Lower leg skin (tissue), 4 donors: ENCODE data around the gene SPOCK1. TPM values are rescaled to one million over a fixed set of nuclear protein-coding genes. Genes with fewer than 3 reads are reported as not detected.

Experiments used
- DNase-seq, 2 donors: peaks; one replicate each; pipeline ENCODE4 v3.0.0-alpha.2; 2019; ENCODE audit warnings: low spot score in 2 of 2
- H3K4me3 ChIP-seq: fragments of 200-600 bp; sonication (generic); 2 replicates; pipeline ENCODE4 v1.5.1; 2017; ENCODE audit warnings: mild to moderate bottlenecking, low read depth; ENCODE audit not compliant: poor library complexity, severe bottlenecking
- POLR2A ChIP-seq, 2 donors: fragments of 450-650 bp; IDR thresholded peaks; one replicate each; pipeline ENCODE4 v1.6.1; 2016 to 2017; ENCODE audit warnings: antibody characterized with exemption in 2 of 2, mild to moderate bottlenecking in 1 of 2, moderate library complexity in 1 of 2
- WGBS, 2 donors: methylation state at CpG; one replicate each; pipeline ENCODE4 v1.1.5; 2018; 5-methylcytosine and 5-hydroxymethylcytosine counted together
- intact Hi-C: fragments of 100-400 bp; cut with DNase I; formaldehyde crosslinking; loops from one replicate; pipeline ENCODE4 v1.15.0; 2023; ENCODE audit warnings: low total_unique reads
- total RNA-seq, 4 donors: library from RNA; depleted of rRNA; stranded (reverse); fragments of >200 nt; gene quantifications; one replicate each; pipeline ENCODE4 v1.1.0, GENCODE V29; 2016
- TF ChIP-seq, protein P1 (sequence below), 3 donors: fragments of 450-650 bp; IDR thresholded peaks; one replicate each; pipeline ENCODE4 v1.5.1; 2016; ENCODE audit warnings: antibody characterized with exemption in 3 of 3, mild to moderate bottlenecking in 3 of 3, moderate library complexity in 2 of 3

SPOCK1 gene
- total RNA-seq, 4 donors from 2014 or later, result 7.9 to 21.5 (median 11.7) TPM

DNA sequence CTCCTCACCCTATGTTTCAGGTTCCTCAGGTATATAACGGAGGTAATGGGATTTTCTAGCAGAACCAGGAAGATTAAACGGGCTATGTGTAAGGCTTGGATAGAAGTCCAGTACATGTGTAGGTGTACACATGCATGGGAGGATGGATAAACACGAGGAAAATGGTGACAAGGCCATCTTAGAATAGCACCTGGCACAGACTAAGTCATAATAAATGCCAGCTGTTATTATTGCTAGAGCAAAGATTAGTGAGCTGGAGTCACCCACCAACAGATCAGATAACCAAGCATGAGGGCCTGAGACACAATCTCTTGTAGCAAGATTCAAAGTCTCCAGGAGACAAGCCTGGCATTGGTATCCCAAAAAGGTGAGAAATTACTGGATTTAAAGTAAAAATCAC is 21.1 kb downstream of the SPOCK1 start:
- H3K4me3 ChIP-seq, result no peak overlapping the region
- intact Hi-C loops, result no loop called here
- WGBS, 2 donors, result 72 to 74% methylated on average over 3 of the region's 3 CpGs
- DNase-seq, result no peak
- TF ChIP-seq POLR2A (IDR thresholded peaks at IDR 0.05), result no peak
- TF ChIP-seq, protein P1, sequence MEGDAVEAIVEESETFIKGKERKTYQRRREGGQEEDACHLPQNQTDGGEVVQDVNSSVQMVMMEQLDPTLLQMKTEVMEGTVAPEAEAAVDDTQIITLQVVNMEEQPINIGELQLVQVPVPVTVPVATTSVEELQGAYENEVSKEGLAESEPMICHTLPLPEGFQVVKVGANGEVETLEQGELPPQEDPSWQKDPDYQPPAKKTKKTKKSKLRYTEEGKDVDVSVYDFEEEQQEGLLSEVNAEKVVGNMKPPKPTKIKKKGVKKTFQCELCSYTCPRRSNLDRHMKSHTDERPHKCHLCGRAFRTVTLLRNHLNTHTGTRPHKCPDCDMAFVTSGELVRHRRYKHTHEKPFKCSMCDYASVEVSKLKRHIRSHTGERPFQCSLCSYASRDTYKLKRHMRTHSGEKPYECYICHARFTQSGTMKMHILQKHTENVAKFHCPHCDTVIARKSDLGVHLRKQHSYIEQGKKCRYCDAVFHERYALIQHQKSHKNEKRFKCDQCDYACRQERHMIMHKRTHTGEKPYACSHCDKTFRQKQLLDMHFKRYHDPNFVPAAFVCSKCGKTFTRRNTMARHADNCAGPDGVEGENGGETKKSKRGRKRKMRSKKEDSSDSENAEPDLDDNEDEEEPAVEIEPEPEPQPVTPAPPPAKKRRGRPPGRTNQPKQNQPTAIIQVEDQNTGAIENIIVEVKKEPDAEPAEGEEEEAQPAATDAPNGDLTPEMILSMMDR (IDR thresholded peaks at IDR 0.05), result no peak

DNA sequence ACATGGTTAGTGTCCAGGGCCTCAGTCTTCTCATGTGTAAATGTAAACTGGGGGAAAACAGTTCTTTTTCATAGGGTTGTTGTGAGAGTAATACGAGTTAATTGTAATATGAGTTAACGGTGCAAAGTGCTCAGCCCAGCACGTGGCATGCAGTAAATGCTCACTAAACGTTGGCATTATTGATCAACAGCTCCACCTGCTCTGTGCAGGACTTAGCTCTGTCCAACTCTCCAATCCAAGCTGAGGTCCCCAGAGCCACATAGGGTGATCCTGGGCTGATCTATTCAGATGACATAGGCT is 28.3 kb downstream of the SPOCK1 start:
- no peak for TF ChIP-seq POLR2A (IDR thresholded peaks at IDR 0.05)
- TF ChIP-seq, protein P1 (IDR thresholded peaks at IDR 0.05), result no peak
- intact Hi-C loops, result no loop called here
- WGBS, 2 donors, result 75 to 81% methylated on average over 4 of the region's 4 CpGs
- no peak for DNase-seq
- no peak overlapping the region for H3K4me3 ChIP-seq

DNA sequence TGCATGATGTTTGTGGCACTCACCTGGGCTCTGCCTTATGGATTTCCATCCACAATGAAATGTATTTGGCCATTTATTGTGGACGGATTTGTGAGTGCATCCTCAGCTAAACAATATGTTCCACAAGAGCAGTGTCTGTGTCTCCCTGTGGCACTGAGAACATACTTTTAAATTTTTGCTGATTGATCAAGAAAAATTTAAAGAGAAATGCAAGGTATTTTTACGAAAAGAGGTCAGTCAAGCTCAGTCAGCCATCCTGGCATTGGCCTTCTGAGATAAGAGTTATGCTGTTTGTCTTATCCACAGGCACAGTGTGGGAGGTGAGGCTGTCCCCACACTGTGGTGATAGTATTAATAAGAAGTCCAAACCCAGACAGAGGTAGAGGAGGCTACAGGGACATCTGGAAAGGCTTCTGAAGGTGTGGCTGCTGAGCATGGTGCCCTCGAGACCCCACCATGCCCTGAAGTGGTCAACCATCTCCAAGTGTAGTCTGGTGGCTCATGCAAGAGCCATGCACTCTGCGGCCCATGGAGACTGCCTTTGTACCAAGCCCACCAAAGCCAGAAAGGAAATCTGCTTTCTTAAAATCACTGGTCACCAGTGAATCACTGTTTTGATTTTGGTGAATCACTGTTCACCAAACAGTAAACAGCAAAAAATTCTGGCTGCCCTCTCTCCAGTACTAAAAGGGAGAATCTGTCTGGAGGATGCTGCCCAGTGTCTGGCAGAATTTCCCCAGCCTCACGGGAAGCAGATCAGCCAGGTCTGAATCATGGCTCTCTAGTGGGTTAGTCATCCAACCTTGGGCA is 28.8 kb downstream of the SPOCK1 start:
- DNase-seq, result peak; percentile 70 to 90
- H3K4me3 ChIP-seq, result no peak overlapping the region
- TF ChIP-seq, protein P1 (IDR thresholded peaks at IDR 0.05), result no peak
- no peak for TF ChIP-seq POLR2A (IDR thresholded peaks at IDR 0.05)
- WGBS, 2 donors, result 63 to 72% methylated on average over 5 of the region's 5 CpGs
- intact Hi-C loops, result no loop called here

DNA sequence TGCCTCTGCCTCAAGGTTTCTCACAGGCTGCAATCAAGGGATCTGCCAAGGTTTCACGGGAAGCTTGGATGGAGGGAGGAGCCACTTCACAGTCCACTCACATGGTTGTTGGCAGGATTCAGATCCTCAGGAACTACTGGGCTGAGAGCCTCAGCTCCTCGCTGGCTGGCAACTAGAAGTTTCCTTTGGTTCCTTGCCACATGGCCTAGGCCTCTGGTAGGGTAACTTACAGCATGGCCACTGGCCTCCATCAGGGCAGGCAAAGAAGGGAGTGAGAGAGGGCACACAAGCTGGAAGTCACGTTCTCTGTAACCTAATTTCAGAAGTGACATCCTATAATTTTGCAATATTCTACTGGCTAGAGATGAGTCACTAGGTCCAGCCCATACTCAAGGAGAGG is 32.2 kb downstream of the SPOCK1 start:
- 44% methylated on average over 3 of the region's 3 CpGs for WGBS, 2 donors
- intact Hi-C loops, result no loop called here
- TF ChIP-seq, protein P1 (IDR thresholded peaks at IDR 0.05), result no peak
- no peak for TF ChIP-seq POLR2A (IDR thresholded peaks at IDR 0.05)

DNA sequence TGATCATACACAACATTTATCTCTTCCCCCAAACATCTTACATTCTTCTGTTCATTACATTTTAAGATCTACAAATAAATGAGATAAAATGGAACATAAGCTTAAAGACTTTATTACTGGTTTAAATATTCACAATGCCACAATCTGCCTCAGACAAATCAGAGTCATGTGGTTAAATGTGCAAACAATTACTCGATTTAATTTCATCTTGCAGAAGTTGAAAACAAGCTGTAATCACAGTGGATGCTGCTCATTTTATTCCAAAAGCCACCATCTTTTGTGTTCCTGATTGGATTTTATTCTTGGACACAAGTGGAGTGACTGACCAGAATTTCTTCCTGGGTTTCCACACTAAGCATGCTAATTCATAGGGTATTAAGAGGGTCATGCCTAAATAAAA is 33.2 kb downstream of the SPOCK1 start:
- H3K4me3 ChIP-seq, result no peak overlapping the region
- TF ChIP-seq POLR2A (IDR thresholded peaks at IDR 0.05), result no peak
- TF ChIP-seq, protein P1 (IDR thresholded peaks at IDR 0.05), result no peak
- intact Hi-C loops, result no loop called here
- no peak for DNase-seq
- 41 to 69% methylated on average over 1 of the region's 1 CpG for WGBS, 2 donors

More for the DNA sequence above, 32.2 kb downstream of the SPOCK1 start:
- DNase-seq, result no peak
- no peak overlapping the region for H3K4me3 ChIP-seq
